HG03469 (cell line): ENCODE data around the gene ETS2.
A peak's percentile ranks its signal among the peaks of the same experiment; 100 is the strongest.

Experiments
- ATAC-seq: cut with Tn5 transposase; IDR thresholded peaks from one replicate; pipeline ENCODE4 v1.9.1; 2021; ENCODE audit warnings: mild to moderate bottlenecking, moderate library complexity, moderate number of reproducible peaks; ENCODE audit not compliant: unreplicated experiment

The ETS2 gene

GRCh38 chr21:38857152-38857825 lies 51.6 kb downstream of the ETS2 start:
- ATAC-seq = no peak

GRCh38 chr21:38858026-38858811 lies 52.5 kb downstream of the ETS2 start:
- no peak for ATAC-seq

- ATAC-seq = no peak
Measured at GRCh38 chr21:38858812-38859205, 53.1 kb downstream of the ETS2 start.

- ATAC-seq = no peak
Measured at GRCh38 chr21:38859852-38860251, 54.1 kb downstream of the ETS2 start.

GRCh38 chr21:38861056-38861455 lies 55.3 kb downstream of the ETS2 start:
- no peak for ATAC-seq

GRCh38 chr21:38861989-38862683 lies 56.4 kb downstream of the ETS2 start:
- peak; percentile 81 for ATAC-seq

DNA sequence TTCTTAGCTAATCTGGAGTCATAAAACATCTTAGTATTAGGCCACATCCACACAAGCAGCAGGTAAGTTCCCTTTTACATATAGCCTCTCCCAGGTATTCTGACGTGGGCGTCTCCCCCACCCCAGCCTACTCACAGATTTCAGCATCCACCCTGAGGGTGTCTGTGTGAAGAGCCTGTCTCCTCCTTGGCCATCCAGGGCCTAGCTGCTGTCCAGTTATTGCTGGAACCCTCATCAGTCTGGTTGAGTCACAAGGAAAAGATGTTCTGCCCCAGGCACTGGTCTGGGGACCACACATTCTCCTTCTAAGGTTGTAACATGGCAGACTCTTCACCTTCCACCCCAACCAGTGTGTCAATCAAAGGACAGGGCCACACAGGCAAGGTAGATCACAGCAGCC lies 57.6 kb downstream of the ETS2 start:
- ATAC-seq = no peak

DNA sequence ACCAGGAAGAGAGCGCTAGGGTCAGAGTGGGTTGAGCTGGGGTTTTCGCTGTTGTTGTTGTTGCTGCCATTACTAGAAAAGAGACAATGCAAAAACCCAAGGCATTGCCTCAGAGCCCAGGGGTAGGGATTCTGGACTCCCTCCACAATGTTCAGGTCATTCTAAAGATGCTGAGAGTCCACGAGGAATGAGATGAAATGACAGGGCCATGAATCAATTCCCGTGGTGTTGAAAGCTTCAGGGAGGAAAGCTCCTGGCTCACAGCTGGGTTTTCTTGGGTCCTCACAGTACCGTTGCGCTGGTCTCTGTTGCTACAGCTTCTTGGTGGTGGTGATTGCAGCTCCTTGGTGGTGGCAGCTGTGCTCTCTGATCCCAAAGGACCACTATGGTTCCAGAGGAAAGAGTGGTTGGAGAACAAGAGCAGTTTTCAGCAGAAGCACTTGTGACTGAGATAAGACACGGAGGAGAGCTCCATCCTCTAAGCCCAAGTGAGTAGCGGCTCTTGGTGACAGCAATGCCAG lies 58.2 kb downstream of the ETS2 start:
- ATAC-seq = no peak

- ATAC-seq = no peak
Measured at GRCh38 chr21:38864964-38865363, 59.2 kb downstream of the ETS2 start.

- ATAC-seq = no peak
Measured at GRCh38 chr21:38869196-38869595, 63.5 kb downstream of the ETS2 start.

DNA sequence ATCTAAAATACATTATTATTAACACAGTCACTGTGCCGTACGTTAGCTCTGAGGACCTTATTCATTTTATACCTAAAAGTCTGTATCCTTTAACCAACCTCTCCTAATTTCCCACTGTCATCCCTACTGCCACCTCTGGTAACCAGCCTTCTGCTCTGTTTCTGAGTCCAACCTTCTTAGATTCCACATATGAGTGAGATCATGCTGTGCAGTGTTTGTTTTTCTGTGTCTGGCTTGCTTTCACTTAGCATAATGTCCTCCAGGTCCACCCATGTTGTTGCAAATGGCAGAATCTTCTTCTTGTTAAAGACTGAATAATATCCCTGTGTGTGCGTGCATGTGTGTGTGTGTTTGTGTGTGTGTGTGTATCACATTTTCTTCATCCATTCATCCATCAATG lies 64.2 kb downstream of the ETS2 start:
- no peak for ATAC-seq
